GM21381 (cell line): ENCODE data around the gene PXDN.
"Not testable (repeated sequence)": the region's sequence is repeated elsewhere in the genome, so short reads cannot be mapped to it uniquely, and the experiment has no call there.

Source experiments
- ATAC-seq: cut with Tn5 transposase; IDR thresholded peaks from one replicate; pipeline ENCODE4 v1.9.1; 2021; ENCODE audit warnings: mild to moderate bottlenecking, moderate library complexity; ENCODE audit not compliant: unreplicated experiment

PXDN gene

DNA sequence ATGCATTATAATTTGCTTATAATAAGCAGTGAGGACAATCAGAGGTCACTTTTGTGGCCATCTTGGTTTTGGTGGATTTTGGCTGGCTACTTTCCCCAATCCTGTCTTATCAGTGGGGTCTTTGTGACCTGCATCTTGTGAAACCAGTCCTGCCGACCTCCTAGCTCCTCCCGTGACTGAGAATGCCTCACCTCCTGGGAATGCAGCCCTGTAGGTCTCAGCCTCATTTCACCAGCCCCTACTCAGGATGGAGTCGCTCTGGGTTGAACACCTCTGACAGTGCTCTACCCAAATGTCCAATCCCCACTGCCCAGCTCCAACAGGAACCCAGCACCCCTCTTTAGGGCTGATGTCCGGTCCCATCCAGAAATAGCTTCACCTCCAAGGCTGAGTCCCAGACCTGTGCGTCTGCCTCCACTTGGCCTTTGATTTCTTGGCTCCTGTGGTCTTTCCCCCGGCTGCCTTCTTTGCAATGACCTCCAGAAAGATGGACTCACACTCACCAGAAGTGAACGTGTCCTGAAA, 31.3 kb upstream of the PXDN start:
- no peak for ATAC-seq

GRCh38 chr2:1774929-1775328, 30.6 kb upstream of the PXDN start:
- no peak for ATAC-seq

- ATAC-seq = no peak
These were observed 29.6 kb upstream of the PXDN start for GRCh38 chr2:1773883-1774282.

DNA sequence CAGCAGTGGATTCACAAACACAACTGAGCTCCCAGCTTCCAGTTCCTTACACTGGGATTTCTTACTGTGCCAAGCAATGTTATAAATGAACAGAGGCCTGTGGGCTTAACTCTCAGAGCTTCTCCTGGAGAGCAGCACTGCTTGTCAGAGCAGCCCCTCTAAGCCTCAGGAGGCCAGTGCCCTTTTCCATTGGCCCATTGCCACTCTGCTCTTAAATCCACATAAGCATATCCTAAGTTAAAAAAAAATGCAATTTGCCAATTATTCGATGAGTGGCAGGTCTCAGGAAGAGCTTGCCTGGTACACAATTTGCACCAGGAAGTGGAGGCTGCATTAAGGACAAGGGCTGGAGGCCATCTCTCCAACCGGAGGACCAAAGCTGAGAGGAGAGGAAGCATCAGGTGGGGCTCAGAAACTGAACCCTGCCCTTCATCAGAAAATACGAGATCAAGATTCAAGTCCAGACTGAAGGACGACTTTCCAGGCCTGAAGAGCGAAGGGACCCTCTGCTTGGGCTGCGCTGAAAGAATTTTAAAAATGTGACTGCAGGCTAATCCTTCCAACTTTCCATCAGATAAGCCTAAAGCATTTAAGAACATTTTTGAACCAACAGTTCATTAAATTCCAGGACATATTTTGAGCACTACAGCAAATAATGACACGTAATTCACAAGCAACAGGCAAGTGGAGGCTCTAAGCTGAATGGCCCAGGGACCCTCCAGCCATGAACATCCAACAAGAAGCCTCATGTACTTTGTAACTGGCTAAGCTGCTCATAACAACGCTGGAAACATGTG, 28.4 kb upstream of the PXDN start:
- ATAC-seq = no peak

GRCh38 chr2:1771626-1772280, 27.4 kb upstream of the PXDN start:
- no peak for ATAC-seq

DNA sequence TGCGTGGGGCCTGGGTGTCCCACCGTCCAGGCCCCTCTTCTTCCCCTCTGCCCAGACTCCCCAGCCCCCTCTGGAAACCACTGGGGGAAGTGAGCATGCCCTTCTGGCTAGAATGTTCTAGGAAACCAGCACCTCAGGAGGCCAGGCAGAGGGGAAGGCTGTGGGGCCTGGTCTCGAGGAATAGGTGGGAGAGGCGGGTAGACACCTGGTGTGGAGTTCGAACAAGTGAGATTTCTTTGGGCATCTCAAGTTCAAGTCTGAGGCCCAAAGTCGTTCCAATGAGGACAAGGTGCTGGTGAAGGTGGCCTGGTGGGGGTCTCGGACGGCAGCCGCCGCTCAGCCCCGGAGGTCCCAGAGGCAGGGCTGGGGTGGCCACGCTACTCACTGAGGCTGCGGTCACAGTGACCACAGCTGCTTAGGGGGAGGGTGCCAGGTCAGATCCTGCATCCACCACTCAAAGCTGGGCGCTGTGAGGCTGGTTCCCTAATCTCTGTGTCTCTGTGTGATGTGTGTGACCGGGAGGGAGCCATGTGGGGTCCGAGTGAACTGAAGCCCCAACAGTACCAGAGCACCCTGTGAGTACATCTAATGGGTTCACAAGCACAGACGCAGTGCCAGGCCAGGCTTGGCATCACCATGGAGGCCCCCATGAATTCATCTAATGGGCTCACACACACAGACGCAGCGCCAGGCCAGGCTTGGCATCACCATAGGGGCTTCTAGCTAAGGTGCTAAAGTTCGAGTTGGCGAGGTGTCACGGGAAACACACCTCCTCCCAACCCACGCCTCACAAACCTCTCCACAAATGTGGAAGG, 26.5 kb upstream of the PXDN start:
- ATAC-seq = no peak

GRCh38 chr2:1769703-1770422, 25.5 kb upstream of the PXDN start:
- ATAC-seq = no peak

DNA sequence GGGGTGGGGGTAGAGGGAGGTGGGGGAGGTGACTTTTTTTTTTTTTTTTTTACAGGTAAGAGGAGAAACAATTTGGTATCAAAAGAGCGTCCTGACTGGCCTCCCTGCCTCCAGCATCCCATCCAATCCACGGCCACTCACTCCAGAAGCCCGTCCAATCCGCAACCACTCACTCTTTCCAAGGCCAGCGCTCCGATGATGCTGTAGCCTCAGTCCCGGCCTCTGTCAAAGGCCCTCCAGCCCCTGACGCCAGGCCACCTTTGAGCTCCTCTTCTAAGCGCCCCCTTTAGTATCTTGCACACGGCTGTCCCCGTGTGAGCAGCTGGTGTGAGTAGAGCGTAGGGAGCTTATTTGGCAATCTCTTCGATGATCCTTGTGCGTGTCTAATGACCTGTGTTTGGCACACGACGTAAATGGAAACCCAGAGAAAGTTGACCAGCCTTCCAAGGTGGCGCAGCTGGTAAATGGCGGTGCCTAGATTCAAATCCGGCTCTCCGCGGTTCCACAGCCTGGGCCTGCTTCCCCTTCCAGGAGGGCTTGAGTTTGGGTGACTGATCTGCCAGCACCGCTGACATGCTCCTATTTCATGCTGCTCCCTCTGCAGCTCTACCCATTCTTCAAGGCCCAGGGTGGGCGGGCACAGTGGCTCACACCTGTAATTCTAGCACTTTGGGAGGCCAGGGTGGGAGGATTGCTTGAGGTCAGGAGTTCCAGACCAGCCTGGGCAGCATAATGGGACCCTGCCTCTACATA, 23.8 kb upstream of the PXDN start:
- ATAC-seq = no peak

GRCh38 chr2:1766851-1767811, 22.8 kb upstream of the PXDN start:
- ATAC-seq = no peak

DNA sequence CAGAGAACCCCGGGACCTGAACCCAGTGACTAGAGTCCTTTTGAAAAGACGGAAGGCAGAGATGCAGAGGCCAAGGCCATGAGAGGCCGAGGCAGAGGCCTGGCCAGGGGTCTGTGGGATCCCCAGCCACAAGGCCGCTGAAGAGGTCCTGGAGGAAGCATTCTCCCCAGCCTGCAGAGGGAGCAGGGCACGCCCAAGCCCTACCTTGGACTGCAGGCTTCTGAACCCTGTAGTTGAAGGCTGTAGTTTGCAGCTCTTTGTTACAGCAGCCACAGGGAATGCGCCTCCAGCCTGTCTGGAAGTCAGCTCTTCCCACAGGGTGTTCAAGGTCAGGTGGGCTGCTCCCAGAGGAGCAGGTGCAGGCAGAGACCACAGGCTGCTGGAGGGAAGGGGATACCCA, 22.1 kb upstream of the PXDN start:
- ATAC-seq = no peak

- ATAC-seq = not testable (repeated sequence)
These were observed 20.9 kb upstream of the PXDN start for GRCh38 chr2:1765201-1765600.

DNA sequence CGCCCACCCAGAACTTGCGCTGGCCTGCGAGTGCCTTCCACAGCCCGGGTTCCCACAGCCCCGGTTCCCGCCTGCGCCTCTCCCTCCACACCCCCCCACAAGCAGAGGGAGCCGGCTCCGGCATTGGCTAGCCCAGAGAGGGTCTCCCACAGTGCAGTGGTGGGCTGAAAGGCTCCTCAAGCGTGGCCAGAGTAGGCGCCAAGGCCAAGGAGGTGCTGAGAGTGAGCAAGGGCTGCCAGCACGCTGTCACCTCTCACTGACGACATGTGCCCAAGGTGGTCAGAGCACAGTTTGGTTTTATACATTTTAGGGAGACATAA, 15.3 kb upstream of the PXDN start:
- ATAC-seq = no peak

DNA sequence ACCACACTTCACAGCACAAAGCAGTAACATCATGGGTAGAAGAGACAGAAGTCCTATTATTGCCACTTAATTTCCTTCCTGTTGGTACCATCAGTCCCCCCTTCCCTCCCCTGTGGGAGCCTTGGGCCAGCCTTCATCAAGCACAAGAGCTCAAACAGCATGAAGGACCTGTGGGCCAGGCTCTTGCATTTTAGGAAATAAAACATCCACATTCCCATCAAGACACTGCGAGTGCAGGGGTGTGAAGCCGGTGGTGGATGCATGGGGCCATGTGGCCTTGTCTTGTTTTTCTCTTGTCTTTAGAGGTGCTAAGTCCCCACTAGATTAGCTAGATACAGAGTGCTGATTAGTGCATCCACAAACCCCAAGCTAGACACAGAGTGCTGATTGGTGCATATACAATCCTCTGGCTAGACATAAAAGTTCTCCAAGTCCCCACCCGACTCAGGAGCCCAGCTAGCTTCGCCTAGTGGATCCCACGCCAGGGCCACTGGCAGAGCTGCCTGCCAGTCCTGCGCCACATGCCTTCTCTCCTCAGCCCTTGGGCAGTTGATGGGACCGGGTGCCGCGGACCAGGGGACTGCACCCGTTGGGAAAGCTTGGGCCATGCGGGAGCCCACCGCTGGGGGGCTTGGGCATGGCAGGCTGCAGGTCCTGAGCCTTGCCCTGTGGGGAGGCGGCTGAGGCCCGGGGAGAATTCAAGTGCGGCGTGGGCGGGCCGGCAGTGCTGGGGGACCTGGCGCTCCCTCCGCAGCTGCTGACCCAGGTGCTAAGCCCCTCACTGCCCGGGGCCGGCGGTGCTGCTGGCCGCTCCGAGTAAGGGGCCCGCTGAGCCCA, 14.7 kb upstream of the PXDN start:
- no peak for ATAC-seq

GRCh38 chr2:1758171-1758570, 13.9 kb upstream of the PXDN start:
- ATAC-seq = no peak

DNA sequence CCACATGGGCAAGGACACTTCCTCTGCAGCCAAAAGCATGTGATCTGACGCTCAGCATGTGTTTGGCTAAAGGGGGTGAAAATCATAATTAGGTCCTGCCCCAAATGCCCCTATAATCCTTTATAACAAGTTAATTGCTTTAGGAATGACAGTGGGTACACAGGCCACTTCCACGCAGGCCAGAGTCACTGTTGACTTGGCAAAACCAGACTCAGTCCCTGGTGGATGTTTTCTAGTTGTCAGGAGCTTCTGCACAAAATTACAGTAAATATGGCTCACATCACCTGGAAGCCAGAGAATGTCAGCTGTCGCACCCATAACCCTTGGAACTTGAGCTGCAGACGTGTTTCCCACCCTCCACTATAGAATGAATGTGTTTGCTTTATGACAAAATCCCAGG, 13.3 kb upstream of the PXDN start:
- no peak for ATAC-seq

DNA sequence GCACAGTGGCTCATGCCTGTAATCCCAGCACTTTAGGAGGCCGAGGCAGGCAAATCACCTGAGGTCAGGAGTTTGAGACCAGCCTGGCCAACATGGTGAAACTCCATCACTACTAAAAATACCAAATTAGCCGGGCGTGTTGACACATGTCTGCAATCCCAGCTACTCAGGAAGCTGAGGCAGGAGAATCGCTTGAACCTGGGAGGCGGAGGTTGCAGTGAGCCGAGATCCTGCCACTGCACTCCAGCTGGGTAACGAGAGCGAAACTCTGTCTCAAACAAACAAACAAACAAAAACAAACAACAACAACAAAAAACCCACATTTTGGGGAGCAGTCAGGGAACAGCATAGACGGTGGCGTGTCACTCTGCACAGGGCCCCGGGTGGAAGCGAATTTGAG, 12.8 kb upstream of the PXDN start:
- ATAC-seq = not testable (repeated sequence)

GRCh38 chr2:1756456-1756855, 12.1 kb upstream of the PXDN start:
- no peak for ATAC-seq

- ATAC-seq = no peak
These were observed 11.3 kb upstream of the PXDN start for GRCh38 chr2:1755436-1756191.
